Measurements from ENCODE around the gene NR2C2.

The NR2C2 gene

DNA sequence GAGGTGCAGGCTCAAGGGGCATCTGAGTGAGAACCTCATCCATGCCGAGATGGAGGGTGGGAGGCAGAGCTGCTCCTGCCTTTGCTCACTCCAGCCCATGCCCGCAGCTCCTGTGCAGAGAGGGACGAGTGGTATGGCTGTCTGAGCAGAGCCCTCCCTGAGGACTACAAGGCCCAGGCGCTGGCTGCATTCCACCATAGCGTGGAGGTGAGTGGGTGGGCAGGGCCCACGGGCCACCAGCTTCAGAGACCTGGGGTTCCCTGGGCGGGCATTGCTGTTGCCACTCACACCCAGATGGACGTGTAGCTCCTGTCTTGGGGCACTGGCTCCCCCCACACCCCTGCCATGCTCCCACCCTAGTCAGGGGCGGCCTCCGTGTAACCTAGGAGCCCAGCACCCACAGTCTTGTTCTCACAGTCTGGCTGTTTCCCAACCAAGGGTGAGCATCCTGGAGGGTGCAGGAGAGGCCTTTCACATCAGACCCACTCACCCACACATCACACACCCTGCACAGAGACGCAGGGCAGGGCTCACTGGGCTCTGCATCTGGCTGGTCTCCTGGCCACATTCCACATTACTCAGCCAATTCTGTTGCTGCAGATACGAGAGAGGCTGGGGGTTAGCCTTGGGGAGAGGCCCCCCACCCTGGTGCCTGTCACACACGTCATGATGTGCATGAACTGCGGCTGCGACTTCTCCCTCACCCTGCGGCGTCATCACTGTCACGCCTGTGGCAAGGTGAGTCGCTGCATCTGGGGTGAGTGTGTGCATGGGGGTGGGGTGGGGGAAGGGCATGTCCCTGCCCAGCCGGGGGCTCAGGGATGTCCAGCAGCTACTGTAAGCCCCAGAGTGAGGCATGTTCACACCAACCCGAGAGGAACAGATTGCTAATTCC lies 25.3 kb upstream of the NR2C2 start:
- DNase-seq (ENCODE audit: low spot score), result no peak

DNA sequence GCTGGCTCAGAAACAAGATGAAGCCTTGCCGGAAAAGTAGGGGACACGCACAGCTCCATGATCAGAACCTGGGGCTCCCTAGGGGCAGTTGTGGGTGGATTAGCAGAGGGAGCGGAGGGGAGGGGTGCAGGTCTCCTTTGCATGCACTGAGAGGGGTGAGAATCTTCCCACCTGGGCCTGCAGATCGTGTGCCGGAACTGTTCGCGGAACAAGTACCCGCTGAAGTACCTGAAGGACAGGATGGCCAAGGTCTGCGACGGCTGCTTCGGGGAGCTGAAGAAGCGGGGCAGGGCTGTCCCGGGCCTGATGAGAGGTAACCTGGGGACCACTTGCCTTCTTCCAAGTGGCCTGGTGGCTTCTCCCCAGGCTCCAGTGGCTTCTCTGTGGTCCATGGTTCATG lies 24.5 kb upstream of the NR2C2 start:
- DNase-seq (ENCODE audit: low spot score), result no peak

DNA sequence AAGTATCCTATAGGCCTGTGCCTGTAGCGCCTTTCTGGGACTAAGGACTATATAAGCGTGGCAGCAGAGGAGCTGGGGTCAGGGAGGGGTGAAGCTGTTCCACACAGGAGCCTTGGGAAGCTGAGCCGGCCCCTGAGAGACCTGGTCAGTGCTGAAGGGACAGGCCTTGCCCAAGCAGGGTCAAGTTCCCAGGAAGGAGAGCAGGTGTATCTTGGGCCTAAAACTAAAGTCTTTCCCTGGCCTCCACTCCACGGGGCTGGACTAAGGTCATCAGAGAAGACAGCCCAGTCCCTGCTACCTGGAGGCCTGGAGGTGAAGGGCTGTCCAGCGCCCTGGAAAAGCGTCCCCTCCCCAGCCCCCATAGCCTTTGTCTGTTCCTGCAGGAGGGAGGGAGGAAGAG lies 23.9 kb upstream of the NR2C2 start:
- no peak for DNase-seq (ENCODE audit: low spot score)

GRCh38 chr3:14925729-14926591 lies 21.4 kb upstream of the NR2C2 start:
- DNase-seq (ENCODE audit: low spot score), result peak; percentile 54

DNA sequence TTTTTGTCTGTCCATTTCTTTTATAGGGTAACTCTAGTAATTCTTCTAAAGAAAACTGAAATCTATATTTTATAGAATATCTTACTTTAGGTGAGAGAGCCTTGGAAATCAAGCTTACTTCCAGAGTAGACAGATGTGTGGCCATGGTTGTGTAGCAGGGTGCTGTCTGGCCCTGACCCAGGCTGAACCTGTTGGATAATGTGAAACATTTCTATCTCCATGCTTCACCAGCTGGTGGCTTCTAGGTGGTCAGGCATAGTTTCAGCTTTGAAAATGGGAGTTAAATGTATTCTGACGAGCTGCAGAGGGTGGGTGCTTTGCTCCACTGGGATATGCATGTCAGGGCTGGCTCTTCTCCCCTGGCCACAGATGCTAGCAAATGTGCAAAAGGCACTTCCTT lies 20.8 kb upstream of the NR2C2 start:
- no peak for DNase-seq (ENCODE audit: low spot score)

DNA sequence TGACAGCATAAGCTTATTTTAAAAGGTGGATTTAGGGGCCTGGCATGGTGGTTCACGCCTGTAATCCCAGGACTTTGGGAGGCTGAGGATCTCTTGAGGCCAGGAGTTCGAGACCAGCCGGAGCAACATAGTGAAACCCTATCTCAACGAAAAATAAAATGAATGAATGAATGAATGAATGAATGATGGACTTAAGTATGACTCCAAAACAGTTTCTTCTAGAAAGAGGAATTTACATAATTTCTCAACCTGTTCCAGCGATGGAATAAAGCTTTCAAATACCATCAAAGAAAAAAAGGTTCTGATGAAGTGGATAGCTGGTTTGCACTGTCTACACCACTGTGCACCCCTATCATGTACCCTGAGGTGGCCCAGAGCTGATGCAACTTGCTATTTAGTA lies 20.1 kb upstream of the NR2C2 start:
- no peak for DNase-seq (ENCODE audit: low spot score)

DNA sequence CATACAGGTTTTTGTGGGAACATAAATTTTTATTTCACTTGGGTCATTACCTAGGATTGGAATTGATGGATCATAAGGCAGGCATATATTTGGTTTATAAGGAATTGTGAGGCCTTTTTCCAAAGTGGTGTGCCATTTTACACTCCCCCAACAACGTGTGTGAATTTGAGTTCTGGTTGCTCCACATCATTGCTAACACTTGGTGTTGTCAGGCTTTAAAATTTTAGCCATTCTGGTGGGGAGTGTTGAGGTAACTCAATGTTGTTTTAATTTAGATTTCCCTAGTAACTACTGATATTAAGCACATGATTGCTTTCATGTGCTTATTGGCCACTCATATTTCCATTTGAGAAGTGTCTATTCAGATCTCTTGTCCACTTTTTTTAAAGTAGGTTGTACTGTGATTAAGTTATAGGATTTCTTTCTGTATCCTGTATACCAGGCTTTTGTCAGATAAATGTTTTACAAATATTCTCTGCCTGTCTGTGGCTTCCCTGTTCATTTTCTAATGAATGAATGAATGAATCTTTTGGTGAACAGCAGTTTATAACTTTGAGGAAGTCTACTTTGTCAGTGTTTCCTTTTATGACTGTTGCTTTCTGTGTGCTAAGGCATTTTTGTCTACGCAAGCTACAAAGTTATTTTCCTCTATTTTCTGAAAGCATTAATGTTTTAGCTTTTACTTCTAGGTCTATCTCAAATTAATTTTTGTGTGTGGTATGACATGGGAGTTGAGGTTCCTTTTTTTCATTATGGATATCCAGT lies 17.9 kb upstream of the NR2C2 start:
- no peak for DNase-seq (ENCODE audit: low spot score)

GRCh38 chr3:14933820-14934425 lies 13.5 kb upstream of the NR2C2 start:
- no peak for DNase-seq (ENCODE audit: low spot score)

- DNase-seq (ENCODE audit: low spot score), result no peak
Measured at GRCh38 chr3:14935592-14936345, 11.6 kb upstream of the NR2C2 start.

- DNase-seq (ENCODE audit: low spot score), result no peak
Measured at GRCh38 chr3:14938954-14939353, 8.4 kb upstream of the NR2C2 start.

DNA sequence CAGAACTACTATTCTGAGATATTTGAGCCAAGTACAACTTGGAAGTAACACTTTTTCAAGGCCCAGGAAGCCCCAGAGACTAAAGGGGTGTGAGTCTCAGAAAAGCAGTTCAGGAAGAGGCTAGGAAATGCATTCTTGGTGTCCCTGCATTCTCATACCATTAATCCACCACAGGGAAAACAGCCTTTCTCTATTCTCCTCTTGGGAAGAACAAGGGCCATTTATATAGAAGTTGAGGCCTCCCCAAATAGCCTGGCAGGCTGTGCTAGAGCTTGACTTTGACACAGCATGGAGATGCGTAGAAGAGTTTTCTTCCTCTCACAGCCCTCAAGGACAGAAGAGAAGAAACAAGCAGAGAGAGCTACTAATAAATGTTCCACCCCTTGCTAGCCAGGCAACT lies 5.5 kb upstream of the NR2C2 start:
- no peak for DNase-seq (ENCODE audit: low spot score)

DNA sequence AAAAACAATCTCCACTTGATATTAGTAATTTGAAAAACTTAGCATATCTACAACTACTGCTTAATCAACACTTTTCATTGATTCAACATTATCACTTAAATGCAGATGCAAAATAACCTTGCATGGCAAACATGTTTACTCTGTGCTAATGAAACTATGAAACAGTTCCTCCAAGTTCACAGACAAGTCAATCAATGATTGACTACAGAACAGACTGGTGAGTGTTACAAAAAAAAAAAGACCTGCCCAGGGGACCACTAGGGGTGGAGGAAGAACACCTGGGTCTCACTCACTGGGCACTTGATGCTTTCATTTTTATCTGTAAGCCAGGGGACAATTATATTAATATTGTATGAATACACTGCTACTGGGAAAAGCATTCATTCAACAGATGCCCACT lies 4.3 kb upstream of the NR2C2 start:
- no peak for DNase-seq (ENCODE audit: low spot score)

DNA sequence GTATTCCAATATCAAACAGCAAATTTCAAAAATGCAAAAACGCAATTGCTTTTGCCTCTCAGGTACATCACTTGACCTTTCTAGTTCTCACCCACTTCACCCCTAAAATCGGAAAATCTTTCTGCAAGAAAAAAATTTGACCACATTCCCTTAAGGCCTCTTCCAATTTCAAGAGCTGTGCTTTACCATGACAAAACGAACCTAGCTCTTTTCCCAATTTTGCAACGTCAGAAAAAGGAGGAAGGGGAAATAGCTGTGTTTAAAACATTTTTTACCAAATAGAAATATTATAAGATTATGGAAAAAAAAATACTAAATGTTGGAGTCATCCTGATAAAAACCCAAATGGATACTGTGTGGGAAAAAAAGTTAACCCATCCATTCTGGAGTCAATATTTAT lies 1.1 kb upstream of the NR2C2 start:
- no peak for DNase-seq (ENCODE audit: low spot score)

DNA sequence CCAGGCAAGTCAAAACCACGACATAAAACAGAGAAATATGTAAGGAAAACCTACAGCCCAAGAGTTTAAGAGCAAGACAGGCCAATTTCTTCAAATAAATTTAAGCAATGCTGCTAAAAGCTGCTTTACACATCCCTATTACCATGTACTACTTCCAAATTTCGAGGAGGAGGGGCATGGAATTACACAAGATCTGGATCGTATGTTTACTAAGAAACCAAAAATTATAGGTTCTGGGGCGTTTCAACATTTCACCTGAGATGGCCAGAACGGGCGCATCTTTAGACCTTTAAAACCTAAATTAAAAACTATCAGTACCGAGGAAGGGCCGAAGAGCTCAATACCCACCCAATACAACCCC lies 664 bp upstream of the NR2C2 start:
- DNase-seq (ENCODE audit: low spot score), result no peak

DNA sequence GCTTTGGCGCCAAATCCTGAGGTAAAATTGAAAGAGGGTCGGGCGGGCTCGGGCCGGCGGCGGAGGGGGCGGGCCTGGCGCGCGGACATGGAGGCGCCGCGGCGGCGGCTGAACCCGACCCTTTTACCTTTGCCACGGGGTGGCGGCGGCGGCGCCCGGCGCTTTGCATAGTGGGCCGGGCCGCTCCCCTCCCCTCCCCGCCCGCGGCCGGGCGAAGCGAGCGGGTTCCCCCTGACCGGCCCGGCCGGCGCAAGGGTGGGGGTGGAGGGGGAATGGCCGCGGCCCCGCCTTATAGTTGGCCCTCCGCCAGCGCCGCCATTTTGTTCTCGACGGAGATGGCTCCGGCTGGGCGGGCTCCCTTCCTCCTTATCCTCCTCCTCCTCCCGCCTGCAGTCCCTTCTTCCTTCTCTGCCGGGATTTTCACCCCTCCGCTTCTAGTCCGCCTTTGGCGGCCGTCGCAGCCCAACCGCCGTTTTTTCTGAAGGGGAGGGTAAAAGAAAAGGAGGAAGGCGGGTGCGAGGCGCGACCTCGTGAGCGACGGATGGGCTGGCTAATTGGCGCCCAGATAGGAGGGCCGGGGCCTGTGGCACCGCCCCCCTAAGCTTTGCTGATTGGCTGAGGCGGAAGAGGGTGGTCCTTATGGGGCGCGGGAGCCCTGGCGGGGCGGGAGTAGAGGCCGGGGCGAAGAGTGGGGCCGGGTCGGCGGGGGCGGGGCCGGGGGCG lies 664 bp downstream of the NR2C2 start:
- DNase-seq (ENCODE audit: low spot score), result peak; percentile 96

DNA sequence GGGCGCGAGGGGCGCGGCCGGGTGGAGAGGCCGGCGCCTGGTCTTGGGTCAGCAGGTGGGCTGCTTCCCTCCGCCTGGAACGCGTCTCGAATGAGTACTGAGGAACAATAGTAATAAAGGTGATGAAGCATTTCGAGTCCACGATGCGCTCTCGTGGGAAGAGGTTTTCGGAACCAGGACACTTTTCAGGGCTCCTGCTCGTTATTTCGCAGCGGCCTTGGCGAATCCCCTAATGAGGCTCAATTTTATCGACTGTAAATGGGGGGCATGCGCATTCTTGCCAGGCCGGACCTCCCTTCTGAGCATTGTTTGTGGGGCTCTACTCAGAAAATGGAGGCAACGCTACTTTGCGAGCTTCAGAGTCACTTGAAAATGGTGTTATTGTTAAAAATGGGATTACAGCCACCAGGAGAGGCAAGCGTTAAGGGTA lies 1.2 kb downstream of the NR2C2 start:
- no peak for DNase-seq (ENCODE audit: low spot score)

DNA sequence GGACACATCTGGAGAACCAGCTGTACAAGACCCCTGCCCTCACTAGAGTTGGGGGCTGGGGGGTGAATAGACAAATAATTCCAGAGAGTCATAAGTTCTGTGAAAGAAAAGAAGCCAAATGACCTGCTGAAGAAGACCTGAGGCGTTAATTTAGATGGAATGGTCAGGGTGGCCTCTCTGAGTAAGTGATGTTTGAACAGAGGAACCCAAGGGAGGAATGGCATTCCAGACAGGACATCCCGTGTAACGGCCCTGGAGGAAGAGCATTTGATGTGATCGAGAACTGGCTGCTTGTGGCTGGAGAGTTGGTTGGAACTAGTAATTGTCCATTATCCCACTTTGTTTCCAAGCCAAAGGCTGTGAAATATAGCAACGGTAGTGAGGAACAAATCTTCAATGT lies 1.7 kb downstream of the NR2C2 start:
- no peak for DNase-seq (ENCODE audit: low spot score)

- no peak for DNase-seq (ENCODE audit: low spot score)
Measured at GRCh38 chr3:14950274-14950673, 2.9 kb downstream of the NR2C2 start.

DNA sequence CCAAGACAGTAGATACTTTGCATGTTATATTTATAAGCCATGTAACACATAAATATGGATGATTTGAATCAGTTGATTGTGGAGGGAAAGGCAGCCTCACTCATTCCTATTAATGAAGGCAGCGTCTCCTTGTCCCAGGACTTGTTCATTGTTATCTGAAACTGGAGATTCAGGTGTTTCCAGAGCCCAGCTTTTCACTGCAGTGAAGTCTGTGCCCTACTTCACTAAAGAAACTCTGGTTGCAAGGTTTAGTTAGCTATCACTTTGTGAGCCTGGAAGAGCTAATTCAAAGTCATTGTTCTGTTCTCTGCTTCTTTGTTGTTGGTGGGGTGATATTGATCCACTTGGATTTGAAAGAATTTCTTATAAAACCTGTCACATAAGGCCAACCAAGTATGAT lies 9.8 kb downstream of the NR2C2 start:
- no peak for DNase-seq (ENCODE audit: low spot score)

DNA sequence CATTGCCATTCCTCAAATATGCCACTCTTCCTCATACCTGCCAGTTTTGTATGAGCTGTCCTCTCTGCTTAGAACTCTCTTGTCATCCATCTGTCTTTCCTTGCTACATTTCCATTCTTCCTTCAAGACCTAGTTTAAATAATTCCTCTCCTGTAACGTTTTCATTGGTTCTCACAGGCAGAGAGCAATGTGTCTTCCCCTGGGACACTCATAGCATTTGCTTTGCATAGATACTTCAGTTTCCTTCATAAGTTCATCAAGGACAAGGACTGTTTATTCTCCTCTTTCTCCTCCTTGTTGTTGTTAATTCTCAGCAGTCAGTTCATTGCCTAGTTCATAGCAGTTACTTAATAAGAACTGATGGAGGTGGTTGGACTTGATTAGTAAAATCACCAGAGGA lies 10.5 kb downstream of the NR2C2 start:
- no peak for DNase-seq (ENCODE audit: low spot score)
